AG04450 (cell line): ENCODE data around the gene GUCY2D. TPM values are rescaled to one million over a fixed set of nuclear protein-coding genes. Genes with fewer than 3 reads are reported as not detected.

Experiments used
- CTCF ChIA-PET: fragments of 300-600, 350-600 bp; formaldehyde crosslinking; extraction: SDS; loops from one replicate; lab custom pipeline; 2022; ENCODE audit warnings: antibody characterized with exemption, inconsistent platforms; lab: Charles Lee
- POLR2A ChIA-PET: fragments of 350-600 bp; formaldehyde crosslinking; extraction: SDS; loops from one replicate; lab custom pipeline; 2021; ENCODE audit warnings: antibody characterized with exemption, inconsistent platforms; lab: Yijun Ruan, JAX
- DNase-seq: peaks from one replicate; pipeline ENCODE4 v3.0.0-alpha.2; 2011; ENCODE audit warnings: low read depth, low spot score
- H3K27ac ChIP-seq: one replicate; pipeline ENCODE4 v1.5.1; 2012; ENCODE audit warnings: low read depth, low read length, control low read depth
- H3K27me3 ChIP-seq: one replicate; pipeline ENCODE4 v1.6.0; 2012; ENCODE audit warnings: low read length; ENCODE audit not compliant: control insufficient read depth, insufficient read depth
- H3K4me3 ChIP-seq: 2 replicates; pipeline ENCODE4 v1.5.1; 2011; ENCODE audit warnings: mild to moderate bottlenecking, low read depth, low read length, control low read depth
- H3K9me3 ChIP-seq: 2 replicates; pipeline ENCODE4 v1.5.1; 2012; ENCODE audit warnings: low read length; ENCODE audit not compliant: control insufficient read depth, insufficient read depth
- polyA plus RNA-seq: library from polyadenylated mRNA; depleted of rRNA; stranded (reverse); fragments of >200 nt; gene quantifications from 2 replicates; pipeline ENCODE4 v1.2.3, GENCODE V29; 2011
- TF ChIP-seq, protein P1 (sequence below): IDR thresholded peaks from 2 replicates; pipeline ENCODE4 v1.5.1; 2011; ENCODE audit warnings: low read depth, low read length, control low read depth, inconsistent platforms

GUCY2D gene
- polyA plus RNA-seq, 1 experiment, result not detected

DNA sequence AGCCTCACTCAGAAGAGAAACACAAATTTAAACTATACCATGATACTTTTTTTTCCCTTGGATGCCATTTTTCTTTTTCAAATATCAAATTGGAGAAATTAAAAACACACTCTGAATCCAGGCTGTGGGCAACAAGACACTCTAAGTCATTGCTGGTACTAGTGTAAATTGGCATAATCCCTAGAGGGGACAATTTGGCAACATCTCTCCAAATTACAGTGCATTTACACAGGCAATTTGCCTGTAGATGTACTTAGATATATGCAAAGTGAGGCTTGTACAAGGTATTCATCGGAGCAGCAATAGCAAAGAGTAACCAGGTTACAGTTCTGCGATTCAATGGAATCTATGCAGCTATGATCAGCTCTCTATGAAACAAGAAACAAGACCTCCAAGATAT lies 6.7 kb upstream of the GUCY2D start:
- DNase-seq, result no peak
- H3K4me3 ChIP-seq, result no peak overlapping the region
- POLR2A ChIA-PET, result no interaction called here
- H3K27me3 ChIP-seq, result peaks cover 25% of the 10 kb centered on the region
- TF ChIP-seq, protein P1, sequence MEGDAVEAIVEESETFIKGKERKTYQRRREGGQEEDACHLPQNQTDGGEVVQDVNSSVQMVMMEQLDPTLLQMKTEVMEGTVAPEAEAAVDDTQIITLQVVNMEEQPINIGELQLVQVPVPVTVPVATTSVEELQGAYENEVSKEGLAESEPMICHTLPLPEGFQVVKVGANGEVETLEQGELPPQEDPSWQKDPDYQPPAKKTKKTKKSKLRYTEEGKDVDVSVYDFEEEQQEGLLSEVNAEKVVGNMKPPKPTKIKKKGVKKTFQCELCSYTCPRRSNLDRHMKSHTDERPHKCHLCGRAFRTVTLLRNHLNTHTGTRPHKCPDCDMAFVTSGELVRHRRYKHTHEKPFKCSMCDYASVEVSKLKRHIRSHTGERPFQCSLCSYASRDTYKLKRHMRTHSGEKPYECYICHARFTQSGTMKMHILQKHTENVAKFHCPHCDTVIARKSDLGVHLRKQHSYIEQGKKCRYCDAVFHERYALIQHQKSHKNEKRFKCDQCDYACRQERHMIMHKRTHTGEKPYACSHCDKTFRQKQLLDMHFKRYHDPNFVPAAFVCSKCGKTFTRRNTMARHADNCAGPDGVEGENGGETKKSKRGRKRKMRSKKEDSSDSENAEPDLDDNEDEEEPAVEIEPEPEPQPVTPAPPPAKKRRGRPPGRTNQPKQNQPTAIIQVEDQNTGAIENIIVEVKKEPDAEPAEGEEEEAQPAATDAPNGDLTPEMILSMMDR, result no peak
- no peak overlapping the region for H3K27ac ChIP-seq
- no peaks in the 10 kb centered on the region; the same call in 1 of the 2 replicates for H3K9me3 ChIP-seq
- CTCF ChIA-PET, result interaction anchor here (1.2 to 1.3 kb wide), 2 partner anchors 65 to 132 kb away, joined by 3 read pairs; no protein-coding TSS in a partner anchor

DNA sequence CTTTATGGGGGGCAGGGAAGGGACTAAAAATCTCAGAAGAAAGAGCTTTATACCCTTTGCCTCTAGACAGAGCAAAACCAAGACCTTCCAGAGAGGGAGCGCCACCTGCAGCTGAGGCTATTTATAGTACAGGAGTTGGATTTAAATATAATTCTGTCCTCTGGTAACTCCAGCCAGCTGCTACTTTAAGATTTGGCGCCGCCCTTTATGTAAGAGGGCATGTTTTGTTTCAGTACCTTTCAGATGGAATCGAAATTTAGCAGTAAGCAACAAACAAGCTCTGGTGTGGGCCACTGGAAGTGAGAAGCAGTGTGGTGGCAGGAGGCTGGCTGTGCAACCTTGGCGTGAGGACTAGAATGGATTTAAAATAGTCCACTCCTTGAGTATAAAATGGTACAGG lies 5.2 kb upstream of the GUCY2D start:
- H3K27me3 ChIP-seq, result peaks cover 36% of the 10 kb centered on the region
- no peaks in the 10 kb centered on the region; the same call in 1 of the 2 replicates for H3K9me3 ChIP-seq
- CTCF ChIA-PET, result interaction anchor here (0.5 to 1.7 kb wide), 11 partner anchors 9 to 254 kb away, joined by 3 to 11 read pairs (median 5); no protein-coding TSS in a partner anchor
- no peak for DNase-seq
- TF ChIP-seq, protein P1, result peak; percentile 55
- H3K27ac ChIP-seq, result no peak overlapping the region
- no peak overlapping the region for H3K4me3 ChIP-seq
- POLR2A ChIA-PET, result interaction anchor here (0.6 kb wide), 1 partner anchor 160 kb away, joined by 3 read pairs; no protein-coding TSS in a partner anchor

DNA sequence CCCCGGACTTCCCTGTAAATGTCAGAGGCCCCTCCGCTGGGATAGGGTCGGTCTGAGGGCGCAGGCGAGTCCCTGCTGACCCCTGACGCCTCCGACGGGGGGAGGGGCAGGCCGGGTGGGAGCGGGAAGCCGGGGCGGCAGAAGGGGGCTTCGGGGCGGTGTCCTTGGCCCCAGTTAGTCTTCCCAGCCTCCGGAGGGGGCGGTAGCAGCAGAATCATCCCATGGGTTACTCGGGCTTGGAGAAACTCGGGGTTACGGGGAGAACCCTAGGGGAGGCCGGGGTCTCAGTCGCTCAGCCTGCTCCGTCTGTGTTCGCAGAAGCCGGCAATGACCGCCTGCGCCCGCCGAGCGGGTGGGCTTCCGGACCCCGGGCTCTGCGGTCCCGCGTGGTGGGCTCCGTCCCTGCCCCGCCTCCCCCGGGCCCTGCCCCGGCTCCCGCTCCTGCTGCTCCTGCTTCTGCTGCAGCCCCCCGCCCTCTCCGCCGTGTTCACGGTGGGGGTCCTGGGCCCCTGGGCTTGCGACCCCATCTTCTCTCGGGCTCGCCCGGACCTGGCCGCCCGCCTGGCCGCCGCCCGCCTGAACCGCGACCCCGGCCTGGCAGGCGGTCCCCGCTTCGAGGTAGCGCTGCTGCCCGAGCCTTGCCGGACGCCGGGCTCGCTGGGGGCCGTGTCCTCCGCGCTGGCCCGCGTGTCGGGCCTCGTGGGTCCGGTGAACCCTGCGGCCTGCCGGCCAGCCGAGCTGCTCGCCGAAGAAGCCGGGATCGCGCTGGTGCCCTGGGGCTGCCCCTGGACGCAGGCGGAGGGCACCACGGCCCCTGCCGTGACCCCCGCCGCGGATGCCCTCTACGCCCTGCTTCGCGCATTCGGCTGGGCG lies 542 bp downstream of the GUCY2D start:
- no peak for DNase-seq
- H3K4me3 ChIP-seq, result no peak overlapping the region
- POLR2A ChIA-PET, result no interaction called here
- CTCF ChIA-PET, result interaction anchor here (2.6 kb wide), 1 partner anchor 14 kb away, joined by 35 read pairs; no protein-coding TSS in a partner anchor
- TF ChIP-seq, protein P1, result no peak
- peaks cover 39% of the 10 kb centered on the region for H3K27me3 ChIP-seq
- no peak overlapping the region for H3K27ac ChIP-seq
- peaks cover 10% of the 10 kb centered on the region; the same call in 1 of the 2 replicates for H3K9me3 ChIP-seq

DNA sequence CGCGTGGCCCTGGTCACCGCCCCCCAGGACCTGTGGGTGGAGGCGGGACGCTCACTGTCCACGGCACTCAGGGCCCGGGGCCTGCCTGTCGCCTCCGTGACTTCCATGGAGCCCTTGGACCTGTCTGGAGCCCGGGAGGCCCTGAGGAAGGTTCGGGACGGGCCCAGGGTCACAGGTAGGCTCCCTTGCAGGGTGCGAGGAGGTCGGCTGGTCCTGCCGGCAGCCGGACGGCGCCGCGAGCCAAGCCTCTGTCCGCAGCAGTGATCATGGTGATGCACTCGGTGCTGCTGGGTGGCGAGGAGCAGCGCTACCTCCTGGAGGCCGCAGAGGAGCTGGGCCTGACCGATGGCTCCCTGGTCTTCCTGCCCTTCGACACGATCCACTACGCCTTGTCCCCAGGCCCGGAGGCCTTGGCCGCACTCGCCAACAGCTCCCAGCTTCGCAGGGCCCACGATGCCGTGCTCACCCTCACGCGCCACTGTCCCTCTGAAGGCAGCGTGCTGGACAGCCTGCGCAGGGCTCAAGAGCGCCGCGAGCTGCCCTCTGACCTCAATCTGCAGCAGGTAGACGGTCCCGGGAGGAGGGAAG lies 1.3 kb downstream of the GUCY2D start:
- CTCF ChIA-PET, result interaction anchor here (2.0 kb wide), 1 partner anchor 14 kb away, joined by 16 read pairs; no protein-coding TSS in a partner anchor
- no peak overlapping the region for H3K4me3 ChIP-seq

More for the DNA sequence above, 1.3 kb downstream of the GUCY2D start:
- no peak for DNase-seq
- Histone ChIP-seq H3K27ac (no peak overlapping the region), H3K27me3 (peaks cover 37% of the 10 kb centered on the region), H3K9me3 (peaks cover 10% of the 10 kb centered on the region; the same call in 1 of the 2 replicates)
- TF ChIP-seq, protein P1, result no peak
- POLR2A ChIA-PET, result no interaction called here
